DOHH2 (cell line): ENCODE measurements around the gene NF1.
"Not testable (repeated sequence)": the region's sequence is repeated elsewhere in the genome, so short reads cannot be mapped to it uniquely, and the experiment has no call there.

Experiments
- H3F3A ChIP-seq: fragments of 200-600 bp; sonication (generic), shearing (Covaris generic); 2 replicates; pipeline ENCODE4 v1.6.0; 2016; ENCODE audit warnings: antibody characterized with exemption, mild to moderate bottlenecking; ENCODE audit not compliant: control insufficient read depth, insufficient read depth
- H3K27ac ChIP-seq: fragments of 200-600 bp; sonication (generic); 2 replicates; pipeline ENCODE4 v1.5.1; 2014; ENCODE audit warnings: low read depth, mild to moderate bottlenecking, low read length, moderate library complexity
- H3K27me3 ChIP-seq: fragments of 200-600 bp; sonication (generic); 2 replicates; pipeline ENCODE4 v1.6.1; 2014; ENCODE audit warnings: mild to moderate bottlenecking, low read length, mixed read lengths; ENCODE audit not compliant: control insufficient read depth
- H3K36me3 ChIP-seq: fragments of 200-600 bp; sonication (generic); 2 replicates; pipeline ENCODE4 v1.6.1; 2014; ENCODE audit warnings: mild to moderate bottlenecking, low read length, moderate library complexity, mixed read lengths; ENCODE audit not compliant: control insufficient read depth
- H3K4me1 ChIP-seq: fragments of 200-600 bp; sonication (generic); 2 replicates; pipeline ENCODE4 v1.6.1; 2014; ENCODE audit warnings: mild to moderate bottlenecking, low read length, mixed read lengths; ENCODE audit not compliant: control insufficient read depth
- H3K4me2 ChIP-seq: fragments of 200-600 bp; sonication (generic); 2 replicates; pipeline ENCODE4 v1.6.0; 2014; ENCODE audit warnings: mild to moderate bottlenecking, low read length, moderate library complexity
- H3K4me3 ChIP-seq: fragments of 200-600 bp; sonication (generic); 2 replicates; pipeline ENCODE4 v1.5.1; 2014; ENCODE audit warnings: mild to moderate bottlenecking, low read length, mixed read lengths
- H3K79me2 ChIP-seq: fragments of 200-600 bp; sonication (generic); 2 replicates; pipeline ENCODE4 v1.6.1; 2014; ENCODE audit warnings: mild to moderate bottlenecking, low read length, mixed read lengths; ENCODE audit not compliant: control insufficient read depth
- H3K9me2 ChIP-seq: fragments of 200-600 bp; sonication (generic); replicated peaks from 2 replicates; pipeline ENCODE4 v1.6.1; 2014; ENCODE audit warnings: mild to moderate bottlenecking, low read length, mixed read lengths; ENCODE audit not compliant: control insufficient read depth
- H3K9me3 ChIP-seq: fragments of 200-600 bp; sonication (generic); 2 replicates; pipeline ENCODE4 v1.6.1; 2014; ENCODE audit warnings: antibody characterized with exemption, low read length, mixed read lengths; ENCODE audit not compliant: control insufficient read depth, insufficient read depth
- H4K20me1 ChIP-seq: fragments of 200-600 bp; sonication (generic); 2 replicates; pipeline ENCODE4 v1.6.0; 2014; ENCODE audit warnings: low read depth, mild to moderate bottlenecking, antibody characterized with exemption, low read length, moderate library complexity; ENCODE audit not compliant: control insufficient read depth, insufficient read depth
- EZH2phosphoT487 ChIP-seq: fragments of 200-600 bp; sonication (generic); IDR thresholded peaks from 2 replicates; pipeline ENCODE4 v1.6.1; 2017; ENCODE audit warnings: borderline replicate concordance, mild to moderate bottlenecking, antibody characterized with exemption, low read length, moderate library complexity, mixed read lengths
- TF ChIP-seq, protein P1 (sequence below): fragments of 200-600 bp; sonication (generic); IDR thresholded peaks from one replicate; pipeline ENCODE4 v1.5.1; 2014; ENCODE audit warnings: antibody characterized with exemption, mild to moderate bottlenecking, low read depth, low read length; ENCODE audit not compliant: poor library complexity, severe bottlenecking

The NF1 gene

DNA sequence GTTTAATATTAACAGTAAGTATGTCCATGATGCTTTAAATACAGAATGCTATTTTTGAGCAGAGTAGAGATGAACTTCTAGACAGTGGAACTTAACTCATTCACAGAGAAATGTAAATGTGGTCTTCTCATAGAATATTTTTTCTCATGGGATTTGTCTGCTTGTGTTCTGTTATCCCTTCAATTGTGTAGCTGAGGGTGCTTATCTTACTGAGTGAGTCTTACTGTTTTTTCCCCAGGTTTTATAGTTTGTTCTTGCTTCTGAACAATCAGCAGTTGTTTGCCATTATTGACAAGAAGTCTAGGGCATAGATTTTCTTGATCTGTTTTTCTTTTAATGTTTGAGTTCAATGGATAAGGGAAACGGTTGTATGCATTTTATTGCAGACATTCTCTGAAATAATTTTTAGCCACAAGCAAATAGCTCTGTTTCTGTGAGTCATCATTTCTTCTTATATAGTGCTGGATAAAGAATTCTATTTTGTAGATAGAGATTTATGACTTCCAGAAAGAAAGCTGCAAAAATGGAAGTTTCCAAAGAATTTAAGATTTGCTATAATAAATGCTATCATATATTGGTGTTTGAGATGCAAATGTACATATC, 60.5 kb downstream of the NF1 start:
- H3K4me1 ChIP-seq, result peaks cover 9% of the 10 kb centered on the region
- peaks cover 13% of the 10 kb centered on the region for H3K36me3 ChIP-seq
- peaks cover 3% of the 10 kb centered on the region for H3F3A ChIP-seq
- H3K27ac ChIP-seq, result no peak overlapping the region
- no peaks in the 10 kb centered on the region for H4K20me1 ChIP-seq
- H3K9me2 ChIP-seq, result no peaks in the 10 kb centered on the region
- no peaks in the 10 kb centered on the region for H3K9me3 ChIP-seq
- no peak overlapping the region for H3K4me2 ChIP-seq
- no peaks in the 10 kb centered on the region for H3K27me3 ChIP-seq
- no peak for TF ChIP-seq EZH2phosphoT487
- TF ChIP-seq, protein P1, sequence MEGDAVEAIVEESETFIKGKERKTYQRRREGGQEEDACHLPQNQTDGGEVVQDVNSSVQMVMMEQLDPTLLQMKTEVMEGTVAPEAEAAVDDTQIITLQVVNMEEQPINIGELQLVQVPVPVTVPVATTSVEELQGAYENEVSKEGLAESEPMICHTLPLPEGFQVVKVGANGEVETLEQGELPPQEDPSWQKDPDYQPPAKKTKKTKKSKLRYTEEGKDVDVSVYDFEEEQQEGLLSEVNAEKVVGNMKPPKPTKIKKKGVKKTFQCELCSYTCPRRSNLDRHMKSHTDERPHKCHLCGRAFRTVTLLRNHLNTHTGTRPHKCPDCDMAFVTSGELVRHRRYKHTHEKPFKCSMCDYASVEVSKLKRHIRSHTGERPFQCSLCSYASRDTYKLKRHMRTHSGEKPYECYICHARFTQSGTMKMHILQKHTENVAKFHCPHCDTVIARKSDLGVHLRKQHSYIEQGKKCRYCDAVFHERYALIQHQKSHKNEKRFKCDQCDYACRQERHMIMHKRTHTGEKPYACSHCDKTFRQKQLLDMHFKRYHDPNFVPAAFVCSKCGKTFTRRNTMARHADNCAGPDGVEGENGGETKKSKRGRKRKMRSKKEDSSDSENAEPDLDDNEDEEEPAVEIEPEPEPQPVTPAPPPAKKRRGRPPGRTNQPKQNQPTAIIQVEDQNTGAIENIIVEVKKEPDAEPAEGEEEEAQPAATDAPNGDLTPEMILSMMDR, result no peak
- no peak overlapping the region for H3K4me3 ChIP-seq
- H3K79me2 ChIP-seq, result peaks cover 21% of the 10 kb centered on the region

DNA sequence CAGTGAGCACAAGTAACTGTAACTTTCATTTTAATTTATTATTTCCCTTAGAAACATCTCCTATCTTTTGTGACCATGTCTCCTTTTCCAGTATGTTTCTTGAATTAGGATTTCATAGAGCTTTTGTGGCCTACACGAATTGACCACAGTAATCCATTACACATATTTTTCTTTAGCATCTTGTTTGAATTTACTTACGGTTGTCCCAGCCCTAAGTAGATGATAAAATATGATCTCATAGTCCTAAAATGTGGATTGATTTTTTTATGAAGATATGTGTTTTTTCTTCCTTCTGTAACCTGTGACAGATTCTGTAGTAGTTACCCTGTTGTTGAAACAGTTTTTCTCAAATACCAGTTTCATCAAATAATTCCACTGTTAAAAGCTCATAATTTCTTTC, 61.5 kb downstream of the NF1 start:
- Histone ChIP-seq H3K4me3 (no peak overlapping the region), H3K27ac (no peak overlapping the region)

DNA sequence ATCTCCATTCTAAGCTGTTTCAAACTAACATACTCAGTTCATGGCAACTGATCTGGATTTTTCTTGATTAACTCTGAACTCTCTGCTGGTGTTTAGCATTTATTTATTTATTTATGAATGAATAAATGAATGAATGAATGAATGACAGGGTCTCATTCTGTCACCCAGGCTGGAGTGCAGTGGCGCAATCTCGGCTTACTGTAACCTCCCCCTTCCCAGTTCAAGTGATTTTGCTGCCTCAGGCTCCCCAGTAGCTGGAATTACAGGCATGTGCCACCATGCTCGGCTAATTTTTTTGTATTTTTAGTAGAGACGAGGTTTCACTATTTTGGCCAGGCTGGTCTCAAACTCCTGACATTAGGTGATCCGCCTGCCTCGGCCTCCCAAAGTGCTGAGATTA, 62.1 kb downstream of the NF1 start:
- not testable (repeated sequence) for H3F3A ChIP-seq, H3K4me1 ChIP-seq, H3K4me2 ChIP-seq, H3K27ac ChIP-seq, H4K20me1 ChIP-seq, H3K9me3 ChIP-seq, H3K27me3 ChIP-seq, H3K9me2 ChIP-seq, H3K4me3 ChIP-seq
- Histone ChIP-seq H3K79me2 (peaks cover 17% of the 10 kb centered on the region), H3K36me3 (peaks cover 16% of the 10 kb centered on the region)

More for the DNA sequence above, 61.5 kb downstream of the NF1 start:
- TF ChIP-seq, protein P1, result no peak
- TF ChIP-seq EZH2phosphoT487, result no peak
- Histone ChIP-seq H3K9me3 (no peaks in the 10 kb centered on the region), H3K4me1 (peaks cover 5% of the 10 kb centered on the region), H3F3A (peaks cover 3% of the 10 kb centered on the region), H3K9me2 (no peaks in the 10 kb centered on the region), H3K27me3 (no peaks in the 10 kb centered on the region), H3K4me2 (no peak overlapping the region), H3K36me3 (peaks cover 16% of the 10 kb centered on the region), H3K79me2 (peaks cover 18% of the 10 kb centered on the region), H4K20me1 (no peaks in the 10 kb centered on the region)

DNA sequence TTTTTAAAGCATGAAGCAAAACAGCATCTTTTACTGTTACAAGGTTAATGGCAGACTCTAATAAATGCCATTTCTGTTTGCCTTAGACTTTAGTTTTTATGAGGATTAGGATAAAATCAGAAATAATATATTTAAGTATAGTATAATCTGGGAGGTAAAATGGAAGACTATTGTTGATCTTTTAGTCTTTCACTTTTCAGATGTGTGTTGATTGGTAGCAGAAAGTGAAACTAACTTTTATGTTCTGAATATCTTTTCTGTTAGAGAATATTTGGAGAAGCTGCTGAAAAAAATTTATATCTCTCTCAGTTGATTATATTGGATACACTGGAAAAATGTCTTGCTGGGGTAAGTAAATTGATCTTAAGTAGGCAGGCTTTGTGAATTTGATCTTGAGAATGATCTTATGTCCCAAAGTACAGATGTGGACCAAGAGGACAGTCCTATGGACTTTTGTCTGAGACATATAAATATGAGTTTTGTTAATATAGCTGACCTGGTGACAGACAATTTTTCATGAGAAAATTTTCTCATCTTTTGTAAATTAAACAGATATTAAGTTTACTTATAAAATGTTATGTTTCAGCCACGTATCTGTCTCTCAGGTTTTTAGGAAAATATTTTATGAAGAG, 64.1 kb downstream of the NF1 start:
- H3K4me1 ChIP-seq, result no peaks in the 10 kb centered on the region
- peaks cover 24% of the 10 kb centered on the region for H3K36me3 ChIP-seq
- H3K4me2 ChIP-seq, result no peak overlapping the region
- TF ChIP-seq EZH2phosphoT487, result no peak
- TF ChIP-seq, protein P1, result no peak
- no peak overlapping the region for H3K4me3 ChIP-seq
- H3K27ac ChIP-seq, result no peak overlapping the region
- H3K27me3 ChIP-seq, result no peaks in the 10 kb centered on the region
- peaks cover 6% of the 10 kb centered on the region; the same call in 1 of the 2 replicates for H3K79me2 ChIP-seq
- H3F3A ChIP-seq, result peaks cover 3% of the 10 kb centered on the region
- H3K9me2 ChIP-seq, result no peaks in the 10 kb centered on the region
- H3K9me3 ChIP-seq, result no peaks in the 10 kb centered on the region
- no peaks in the 10 kb centered on the region for H4K20me1 ChIP-seq
